OCI-LY7 (cell line): Measurements from ENCODE around the gene NCF1.
"Not testable (repeated sequence)": the region's sequence is repeated elsewhere in the genome, so short reads cannot be mapped to it uniquely, and the experiment has no call there.

Source experiments
- CTCF ChIP-seq: fragments of 200-600 bp; sonication (generic); conservative IDR thresholded peaks from 2 replicates; pipeline ENCODE4 v1.5.1; 2014; ENCODE audit warnings: mild to moderate bottlenecking, antibody characterized with exemption, low read length, moderate library complexity, mixed read lengths
- EZH2phosphoT487 ChIP-seq: fragments of 200-600 bp; sonication (generic); IDR thresholded peaks from 2 replicates; pipeline ENCODE4 v1.6.1; 2018; ENCODE audit warnings: low read depth, borderline replicate concordance, mild to moderate bottlenecking, mixed run types, antibody characterized with exemption, low read length, moderate library complexity, mixed read lengths

- TF ChIP-seq CTCF, EZH2phosphoT487: not testable (repeated sequence)
Observed at GRCh38 chr7:74756673-74757072, 17.1 kb upstream of the NCF1 start.
